Gastroesophageal sphincter (tissue), 3 donors: Measurements from ENCODE around the gene PLP1.

Source experiments
- CTCF ChIP-seq, 4 experiments: fragments of 200-600 bp in 2 of 4; fragments of 450-650 bp in 2 of 4; sonication (generic) in 1 of 4; IDR thresholded peaks; one replicate each; pipeline ENCODE4 v1.5.1; 2017 to 2019; ENCODE audit warnings: antibody characterized with exemption in 4 of 4, mild to moderate bottlenecking in 2 of 4, moderate library complexity in 2 of 4
- EP300 ChIP-seq: sonication (generic); formaldehyde crosslinking; IDR thresholded peaks from one replicate; pipeline ENCODE4 v1.6.1; 2017; ENCODE audit warnings: antibody characterized with exemption, mild to moderate bottlenecking
- POLR2A ChIP-seq, 2 donors: fragments of 450-650 bp; IDR thresholded peaks; one replicate each; pipeline ENCODE4 v1.6.1; 2017; ENCODE audit warnings: antibody characterized with exemption in 2 of 2, mild to moderate bottlenecking in 2 of 2, moderate library complexity in 1 of 2
- POLR2AphosphoS5 ChIP-seq: sonication (generic); formaldehyde crosslinking; IDR thresholded peaks from one replicate; pipeline ENCODE4 v1.6.1; 2017; ENCODE audit warnings: antibody characterized with exemption

- TF ChIP-seq CTCF (IDR thresholded peaks at IDR 0.05), result no peak
- no peak for TF ChIP-seq POLR2A (IDR thresholded peaks at IDR 0.05)
- no peak for TF ChIP-seq EP300
- TF ChIP-seq POLR2AphosphoS5, result no peak
Observed at GRCh38 chrX:103789004-103789403, 12.4 kb downstream of the PLP1 start.
